Measurements from ENCODE around the gene GPR65. TPM values are rescaled to one million over a fixed set of nuclear protein-coding genes. Genes with fewer than 3 reads are reported as not detected.

The GPR65 gene
- total and polyA plus RNA-seq, 2 experiments from 2014 or later: not detected

DNA sequence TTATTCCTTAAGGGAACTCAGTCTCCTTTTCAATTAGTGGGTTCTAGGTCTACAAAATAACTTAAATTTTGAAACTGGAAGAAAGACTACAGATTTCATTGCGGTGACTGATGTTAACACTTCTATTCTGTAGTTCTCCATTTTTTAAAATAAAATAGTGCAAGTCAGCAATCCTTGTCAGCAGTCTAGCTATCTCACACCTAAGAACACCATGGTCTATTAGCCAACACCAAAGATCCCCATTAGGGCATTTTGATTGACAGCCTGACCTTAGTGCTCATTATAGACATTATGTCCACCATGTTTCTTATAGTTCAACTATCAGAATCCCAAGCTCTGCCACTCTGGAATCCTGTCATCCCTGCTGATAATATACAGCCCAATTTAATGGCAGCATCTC lies 27.4 kb downstream of the GPR65 start:
- Mint-ChIP-seq H3K9me3 (no peaks in the 10 kb centered on the region; the same call in 2 of the 3 replicates), H3K4me1 (peaks cover 17% of the 10 kb centered on the region), H3K27me3 (ENCODE audit: insufficient read depth, low read depth, poor library complexity) (peaks cover 2% of the 10 kb centered on the region), H3K4me3 (no peak overlapping the region), H3K36me3 (ENCODE audit: low read depth) (no peaks in the 10 kb centered on the region; the same call in 2 of the 3 replicates), H3K27ac (no peak overlapping the region)
- Histone ChIP-seq H3F3A (replicated peaks; ENCODE audit: low read depth) (no peaks in the 10 kb centered on the region), H3K4me1 (ENCODE audit: insufficient read depth) (peaks cover 9% of the 10 kb centered on the region; the same call in 1 of the 2 replicates), H3K9me2 (ENCODE audit: insufficient read depth) (peaks cover 13% of the 10 kb centered on the region), H3K4me3 (no peak overlapping the region), H2AFZ (no peak overlapping the region), H4K20me1 (replicated peaks; ENCODE audit: insufficient read depth) (no peaks in the 10 kb centered on the region), H3K79me2 (replicated peaks; ENCODE audit: insufficient read depth) (no peaks in the 10 kb centered on the region), H3K27ac (ENCODE audit: low read depth) (no peak overlapping the region), H3K27me3 (ENCODE audit: insufficient read depth) (no peaks in the 10 kb centered on the region), H3K36me3 (ENCODE audit: insufficient read depth) (no peaks in the 10 kb centered on the region), H3K4me2 (no peak overlapping the region)
- DNase-seq (ENCODE audit: low spot score): no peak
- no peak for ATAC-seq
- TF ChIP-seq JUNB (IDR thresholded peaks at IDR 0.05; ENCODE audit: unreplicated experiment) (no peak), NANOG (IDR thresholded peaks at IDR 0.05; ENCODE audit: borderline replicate concordance) (no peak), ZNF331 (CRISPR knock-in tag; IDR thresholded peaks at IDR 0.05; ENCODE audit: low read depth) (no peak), EZH2 (IDR thresholded peaks at IDR 0.05; ENCODE audit: low read depth, unreplicated experiment) (no peak), STAT1 (IDR thresholded peaks at IDR 0.05; ENCODE audit: unreplicated experiment) (no peak), EZH2phosphoT487 (IDR thresholded peaks at IDR 0.05; ENCODE audit: unreplicated experiment) (no peak), CREB1 (CRISPR knock-in tag; IDR thresholded peaks at IDR 0.05; ENCODE audit: low read depth) (no peak), POLR2AphosphoS5 (IDR thresholded peaks at IDR 0.05; ENCODE audit: low read depth) (no peak), ZNF114 (CRISPR knock-in tag; IDR thresholded peaks at IDR 0.05) (no peak)
- TF ChIP-seq, protein P1, sequence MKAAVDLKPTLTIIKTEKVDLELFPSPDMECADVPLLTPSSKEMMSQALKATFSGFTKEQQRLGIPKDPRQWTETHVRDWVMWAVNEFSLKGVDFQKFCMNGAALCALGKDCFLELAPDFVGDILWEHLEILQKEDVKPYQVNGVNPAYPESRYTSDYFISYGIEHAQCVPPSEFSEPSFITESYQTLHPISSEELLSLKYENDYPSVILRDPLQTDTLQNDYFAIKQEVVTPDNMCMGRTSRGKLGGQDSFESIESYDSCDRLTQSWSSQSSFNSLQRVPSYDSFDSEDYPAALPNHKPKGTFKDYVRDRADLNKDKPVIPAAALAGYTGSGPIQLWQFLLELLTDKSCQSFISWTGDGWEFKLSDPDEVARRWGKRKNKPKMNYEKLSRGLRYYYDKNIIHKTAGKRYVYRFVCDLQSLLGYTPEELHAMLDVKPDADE (IDR thresholded peaks at IDR 0.05): no peak
- TF ChIP-seq, protein P2, sequence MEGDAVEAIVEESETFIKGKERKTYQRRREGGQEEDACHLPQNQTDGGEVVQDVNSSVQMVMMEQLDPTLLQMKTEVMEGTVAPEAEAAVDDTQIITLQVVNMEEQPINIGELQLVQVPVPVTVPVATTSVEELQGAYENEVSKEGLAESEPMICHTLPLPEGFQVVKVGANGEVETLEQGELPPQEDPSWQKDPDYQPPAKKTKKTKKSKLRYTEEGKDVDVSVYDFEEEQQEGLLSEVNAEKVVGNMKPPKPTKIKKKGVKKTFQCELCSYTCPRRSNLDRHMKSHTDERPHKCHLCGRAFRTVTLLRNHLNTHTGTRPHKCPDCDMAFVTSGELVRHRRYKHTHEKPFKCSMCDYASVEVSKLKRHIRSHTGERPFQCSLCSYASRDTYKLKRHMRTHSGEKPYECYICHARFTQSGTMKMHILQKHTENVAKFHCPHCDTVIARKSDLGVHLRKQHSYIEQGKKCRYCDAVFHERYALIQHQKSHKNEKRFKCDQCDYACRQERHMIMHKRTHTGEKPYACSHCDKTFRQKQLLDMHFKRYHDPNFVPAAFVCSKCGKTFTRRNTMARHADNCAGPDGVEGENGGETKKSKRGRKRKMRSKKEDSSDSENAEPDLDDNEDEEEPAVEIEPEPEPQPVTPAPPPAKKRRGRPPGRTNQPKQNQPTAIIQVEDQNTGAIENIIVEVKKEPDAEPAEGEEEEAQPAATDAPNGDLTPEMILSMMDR (conservative IDR thresholded peaks at IDR 0.05; ENCODE audit: low read depth in 2 of 2): no peak
- TF ChIP-seq, protein P3, sequence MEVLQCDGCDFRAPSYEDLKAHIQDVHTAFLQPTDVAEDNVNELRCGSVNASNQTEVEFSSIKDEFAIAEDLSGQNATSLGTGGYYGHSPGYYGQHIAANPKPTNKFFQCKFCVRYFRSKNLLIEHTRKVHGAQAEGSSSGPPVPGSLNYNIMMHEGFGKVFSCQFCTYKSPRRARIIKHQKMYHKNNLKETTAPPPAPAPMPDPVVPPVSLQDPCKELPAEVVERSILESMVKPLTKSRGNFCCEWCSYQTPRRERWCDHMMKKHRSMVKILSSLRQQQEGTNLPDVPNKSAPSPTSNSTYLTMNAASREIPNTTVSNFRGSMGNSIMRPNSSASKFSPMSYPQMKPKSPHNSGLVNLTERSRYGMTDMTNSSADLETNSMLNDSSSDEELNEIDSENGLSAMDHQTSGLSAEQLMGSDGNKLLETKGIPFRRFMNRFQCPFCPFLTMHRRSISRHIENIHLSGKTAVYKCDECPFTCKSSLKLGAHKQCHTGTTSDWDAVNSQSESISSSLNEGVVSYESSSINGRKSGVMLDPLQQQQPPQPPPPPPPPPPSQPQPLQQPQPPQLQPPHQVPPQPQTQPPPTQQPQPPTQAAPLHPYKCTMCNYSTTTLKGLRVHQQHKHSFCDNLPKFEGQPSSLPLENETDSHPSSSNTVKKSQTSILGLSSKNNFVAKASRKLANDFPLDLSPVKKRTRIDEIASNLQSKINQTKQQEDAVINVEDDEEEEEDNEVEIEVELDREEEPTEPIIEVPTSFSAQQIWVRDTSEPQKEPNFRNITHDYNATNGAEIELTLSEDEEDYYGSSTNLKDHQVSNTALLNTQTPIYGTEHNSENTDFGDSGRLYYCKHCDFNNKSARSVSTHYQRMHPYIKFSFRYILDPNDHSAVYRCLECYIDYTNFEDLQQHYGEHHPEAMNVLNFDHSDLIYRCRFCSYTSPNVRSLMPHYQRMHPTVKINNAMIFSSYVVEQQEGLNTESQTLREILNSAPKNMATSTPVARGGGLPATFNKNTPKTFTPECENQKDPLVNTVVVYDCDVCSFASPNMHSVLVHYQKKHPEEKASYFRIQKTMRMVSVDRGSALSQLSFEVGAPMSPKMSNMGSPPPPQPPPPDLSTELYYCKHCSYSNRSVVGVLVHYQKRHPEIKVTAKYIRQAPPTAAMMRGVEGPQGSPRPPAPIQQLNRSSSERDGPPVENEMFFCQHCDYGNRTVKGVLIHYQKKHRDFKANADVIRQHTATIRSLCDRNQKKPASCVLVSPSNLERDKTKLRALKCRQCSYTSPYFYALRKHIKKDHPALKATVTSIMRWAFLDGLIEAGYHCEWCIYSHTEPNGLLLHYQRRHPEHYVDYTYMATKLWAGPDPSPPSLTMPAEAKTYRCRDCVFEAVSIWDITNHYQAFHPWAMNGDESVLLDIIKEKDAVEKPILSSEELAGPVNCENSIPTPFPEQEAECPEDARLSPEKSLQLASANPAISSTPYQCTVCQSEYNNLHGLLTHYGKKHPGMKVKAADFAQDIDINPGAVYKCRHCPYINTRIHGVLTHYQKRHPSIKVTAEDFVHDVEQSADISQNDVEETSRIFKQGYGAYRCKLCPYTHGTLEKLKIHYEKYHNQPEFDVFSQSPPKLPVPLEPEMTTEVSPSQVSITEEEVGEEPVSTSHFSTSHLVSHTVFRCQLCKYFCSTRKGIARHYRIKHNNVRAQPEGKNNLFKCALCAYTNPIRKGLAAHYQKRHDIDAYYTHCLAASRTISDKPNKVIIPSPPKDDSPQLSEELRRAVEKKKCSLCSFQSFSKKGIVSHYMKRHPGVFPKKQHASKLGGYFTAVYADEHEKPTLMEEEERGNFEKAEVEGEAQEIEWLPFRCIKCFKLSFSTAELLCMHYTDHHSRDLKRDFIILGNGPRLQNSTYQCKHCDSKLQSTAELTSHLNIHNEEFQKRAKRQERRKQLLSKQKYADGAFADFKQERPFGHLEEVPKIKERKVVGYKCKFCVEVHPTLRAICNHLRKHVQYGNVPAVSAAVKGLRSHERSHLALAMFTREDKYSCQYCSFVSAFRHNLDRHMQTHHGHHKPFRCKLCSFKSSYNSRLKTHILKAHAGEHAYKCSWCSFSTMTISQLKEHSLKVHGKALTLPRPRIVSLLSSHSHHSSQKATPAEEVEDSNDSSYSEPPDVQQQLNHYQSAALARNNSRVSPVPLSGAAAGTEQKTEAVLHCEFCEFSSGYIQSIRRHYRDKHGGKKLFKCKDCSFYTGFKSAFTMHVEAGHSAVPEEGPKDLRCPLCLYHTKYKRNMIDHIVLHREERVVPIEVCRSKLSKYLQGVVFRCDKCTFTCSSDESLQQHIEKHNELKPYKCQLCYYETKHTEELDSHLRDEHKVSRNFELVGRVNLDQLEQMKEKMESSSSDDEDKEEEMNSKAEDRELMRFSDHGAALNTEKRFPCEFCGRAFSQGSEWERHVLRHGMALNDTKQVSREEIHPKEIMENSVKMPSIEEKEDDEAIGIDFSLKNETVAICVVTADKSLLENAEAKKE (CRISPR knock-in tag; IDR thresholded peaks at IDR 0.05): no peak
- TF ChIP-seq, protein P4, sequence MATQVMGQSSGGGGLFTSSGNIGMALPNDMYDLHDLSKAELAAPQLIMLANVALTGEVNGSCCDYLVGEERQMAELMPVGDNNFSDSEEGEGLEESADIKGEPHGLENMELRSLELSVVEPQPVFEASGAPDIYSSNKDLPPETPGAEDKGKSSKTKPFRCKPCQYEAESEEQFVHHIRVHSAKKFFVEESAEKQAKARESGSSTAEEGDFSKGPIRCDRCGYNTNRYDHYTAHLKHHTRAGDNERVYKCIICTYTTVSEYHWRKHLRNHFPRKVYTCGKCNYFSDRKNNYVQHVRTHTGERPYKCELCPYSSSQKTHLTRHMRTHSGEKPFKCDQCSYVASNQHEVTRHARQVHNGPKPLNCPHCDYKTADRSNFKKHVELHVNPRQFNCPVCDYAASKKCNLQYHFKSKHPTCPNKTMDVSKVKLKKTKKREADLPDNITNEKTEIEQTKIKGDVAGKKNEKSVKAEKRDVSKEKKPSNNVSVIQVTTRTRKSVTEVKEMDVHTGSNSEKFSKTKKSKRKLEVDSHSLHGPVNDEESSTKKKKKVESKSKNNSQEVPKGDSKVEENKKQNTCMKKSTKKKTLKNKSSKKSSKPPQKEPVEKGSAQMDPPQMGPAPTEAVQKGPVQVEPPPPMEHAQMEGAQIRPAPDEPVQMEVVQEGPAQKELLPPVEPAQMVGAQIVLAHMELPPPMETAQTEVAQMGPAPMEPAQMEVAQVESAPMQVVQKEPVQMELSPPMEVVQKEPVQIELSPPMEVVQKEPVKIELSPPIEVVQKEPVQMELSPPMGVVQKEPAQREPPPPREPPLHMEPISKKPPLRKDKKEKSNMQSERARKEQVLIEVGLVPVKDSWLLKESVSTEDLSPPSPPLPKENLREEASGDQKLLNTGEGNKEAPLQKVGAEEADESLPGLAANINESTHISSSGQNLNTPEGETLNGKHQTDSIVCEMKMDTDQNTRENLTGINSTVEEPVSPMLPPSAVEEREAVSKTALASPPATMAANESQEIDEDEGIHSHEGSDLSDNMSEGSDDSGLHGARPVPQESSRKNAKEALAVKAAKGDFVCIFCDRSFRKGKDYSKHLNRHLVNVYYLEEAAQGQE (IDR thresholded peaks at IDR 0.05; ENCODE audit: unreplicated experiment): no peak

All from GM23338 (cell line).